NCI-H2227 treated with DMSO at 0.1 percent for 48 hours (cell line): ENCODE measurements around the gene TMEM178B.

Source experiments
- DNase-seq: peaks from one replicate; lab custom pipeline; 2025; lab: John Stamatoyannopoulos, UW

Gene TMEM178B

DNA sequence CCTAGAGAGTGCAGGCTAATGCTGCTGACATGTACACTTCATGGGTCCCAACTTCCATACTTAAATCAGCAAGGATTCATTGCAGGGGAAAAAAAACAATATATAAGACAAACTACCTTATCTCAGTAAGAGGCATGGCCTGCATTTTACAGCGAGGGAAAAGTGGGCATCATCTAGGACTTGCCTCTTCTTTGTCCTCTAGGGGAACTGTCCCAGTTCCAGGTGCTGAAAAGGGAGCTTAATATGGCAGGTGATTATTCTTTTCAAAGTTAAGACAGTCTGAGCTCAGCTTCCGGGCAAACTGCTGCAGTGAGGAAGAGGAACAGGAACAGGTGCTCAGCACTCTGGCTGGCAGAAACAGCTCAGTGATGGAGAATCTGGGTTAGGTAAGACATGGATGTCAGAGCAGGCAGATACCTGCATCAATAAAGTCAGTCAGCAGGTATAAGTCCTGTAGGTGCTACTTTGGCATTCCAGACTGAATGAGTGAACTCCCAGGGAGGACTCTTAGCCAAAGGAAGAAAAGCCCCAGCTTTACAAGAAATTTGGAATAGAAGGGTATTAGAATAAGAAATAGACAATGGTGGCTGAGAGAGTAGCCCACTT is 147.2 kb downstream of the TMEM178B start:
- DNase-seq, result no peak

DNA sequence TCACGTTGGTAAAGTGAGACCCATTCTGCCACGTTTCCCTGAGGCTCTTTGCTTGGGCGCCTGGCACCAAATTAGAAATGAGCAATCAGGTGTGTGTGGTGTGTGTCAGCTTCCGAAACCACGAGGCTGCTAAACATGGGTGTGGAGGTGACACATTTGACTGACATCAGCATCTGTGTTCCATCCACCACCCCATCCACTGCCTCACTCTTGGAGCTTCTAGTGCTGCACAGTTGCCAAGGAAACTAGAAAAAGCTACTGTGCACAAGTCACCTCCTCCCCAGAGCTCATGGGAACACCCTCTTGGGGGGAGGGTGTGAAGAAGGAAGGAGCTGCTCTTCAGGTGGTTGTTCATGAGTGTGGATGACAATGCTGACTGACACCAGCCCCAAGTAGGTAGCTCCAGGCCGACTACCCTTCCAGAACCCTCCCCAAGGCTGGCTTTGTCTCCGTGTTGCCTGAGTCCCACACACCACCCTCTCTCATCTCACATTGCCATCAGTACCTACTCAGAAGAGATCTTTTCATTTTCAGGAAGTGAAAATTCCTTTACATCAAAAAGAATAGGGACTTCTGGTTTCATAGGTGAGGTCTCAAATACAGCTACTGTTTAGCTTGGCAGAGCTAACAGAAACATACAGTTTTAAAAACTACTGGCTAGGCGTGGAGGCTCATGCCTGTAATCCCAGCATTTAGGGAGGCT is 152.2 kb downstream of the TMEM178B start:
- DNase-seq, result no peak

DNA sequence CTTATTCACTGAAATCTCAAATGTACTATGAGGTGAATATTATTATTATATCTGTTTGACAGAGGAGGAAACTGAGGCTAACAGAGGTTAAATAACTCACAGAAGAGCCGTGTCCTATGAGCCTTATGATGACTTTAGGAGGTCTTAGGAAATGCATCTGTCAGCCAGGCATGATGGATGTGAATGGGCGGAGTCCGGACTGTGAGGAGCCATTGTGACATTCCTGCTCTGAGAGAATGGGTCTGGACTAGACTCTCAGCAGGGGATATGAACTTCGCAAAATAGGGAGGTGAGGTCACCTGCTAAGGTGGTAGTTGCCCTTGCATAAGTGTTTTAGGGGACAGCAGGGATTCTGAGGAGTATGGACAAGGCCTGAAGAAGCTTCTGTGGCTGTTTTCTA is 153.6 kb downstream of the TMEM178B start:
- peak; percentile 57 for DNase-seq

DNA sequence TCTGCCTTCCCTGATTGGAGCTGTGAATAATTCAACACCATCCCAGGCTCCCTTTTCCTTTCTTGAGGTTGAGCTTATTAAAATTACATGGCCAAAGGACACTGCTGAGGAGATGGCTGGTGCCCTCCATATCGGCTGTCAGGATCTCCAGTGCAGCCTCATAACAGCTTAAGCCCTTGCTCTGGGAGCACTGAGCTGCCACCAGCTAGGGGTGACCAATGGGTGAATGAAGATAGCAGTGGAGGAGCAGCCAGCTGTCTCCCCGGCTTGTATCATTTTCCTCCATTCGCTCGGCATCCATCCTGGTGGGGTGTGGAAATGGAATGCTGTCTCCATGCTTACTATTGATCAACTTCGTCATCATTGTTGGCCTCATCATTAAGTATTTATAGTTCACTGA is 154.6 kb downstream of the TMEM178B start:
- DNase-seq, result no peak

DNA sequence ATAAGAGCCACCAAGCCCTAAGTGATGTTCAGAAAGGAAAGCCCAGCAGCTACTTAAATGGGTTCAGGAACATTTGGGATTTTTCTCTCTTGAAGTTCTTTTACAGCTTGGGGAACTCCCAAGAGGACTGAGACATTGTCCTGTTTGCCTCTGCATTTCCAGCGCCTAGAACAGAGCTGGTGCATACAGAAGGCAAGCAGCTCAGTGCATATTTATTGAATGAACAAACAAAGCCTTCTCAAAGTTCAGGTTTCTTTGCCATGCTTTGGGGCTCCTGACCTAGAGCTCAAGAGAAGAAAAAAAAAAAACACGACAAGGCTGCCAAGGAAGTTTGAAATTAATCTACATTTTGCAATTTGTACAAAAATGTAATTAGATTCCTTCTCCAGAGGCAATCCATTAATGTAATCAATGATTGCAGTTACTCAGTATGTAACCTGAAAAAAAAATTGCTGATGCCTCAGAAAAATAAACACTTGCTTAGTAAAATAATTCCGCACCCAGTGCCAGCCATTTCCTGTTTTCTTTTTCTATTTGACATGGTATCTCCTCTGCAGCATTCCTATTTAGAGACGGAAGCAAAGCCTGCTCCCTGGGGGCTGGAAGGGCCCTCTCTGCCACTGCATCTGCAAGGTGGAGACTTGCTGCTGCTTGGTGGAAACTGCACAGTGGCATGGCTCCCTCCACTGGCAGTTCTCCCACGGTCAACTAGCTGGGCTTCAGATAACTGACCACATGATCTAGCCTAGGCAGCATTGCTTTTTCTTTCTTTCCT is 157.3 kb downstream of the TMEM178B start:
- no peak for DNase-seq

DNA sequence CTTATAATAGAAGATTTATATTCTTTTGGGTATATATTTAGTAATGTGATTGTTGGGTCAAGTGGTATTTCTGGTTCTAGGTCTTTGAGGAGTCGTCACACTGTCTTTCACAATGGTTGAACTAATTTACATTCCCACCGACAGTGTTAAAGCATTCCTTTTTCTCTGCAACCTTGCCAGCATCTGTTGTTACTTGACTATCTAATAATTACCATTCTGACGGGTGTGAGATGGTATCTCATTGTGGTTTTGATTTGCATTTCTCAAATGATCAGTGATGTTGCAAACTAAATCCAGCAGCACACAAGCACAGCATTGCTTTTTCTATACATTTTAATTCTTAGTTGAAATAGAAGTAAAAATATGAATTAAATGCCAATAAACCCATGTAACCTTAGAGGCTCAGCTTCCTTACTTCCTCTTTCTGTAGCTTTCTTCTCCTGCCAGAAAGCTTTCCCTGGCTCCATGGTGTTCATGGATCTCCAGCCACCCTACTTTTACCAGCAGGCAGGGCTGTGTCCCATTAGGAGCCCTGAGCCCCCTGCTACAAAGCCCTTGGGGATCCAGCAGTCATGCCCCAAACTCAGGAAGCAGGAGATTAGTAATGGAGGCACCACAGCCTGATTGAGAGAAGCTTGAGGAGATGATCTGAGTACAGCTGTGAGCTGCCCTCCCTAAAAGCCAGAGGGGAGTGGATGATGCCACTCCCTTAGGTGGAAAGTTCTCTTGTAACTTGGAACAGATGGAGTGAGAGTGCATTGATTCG is 158.6 kb downstream of the TMEM178B start:
- no peak for DNase-seq

DNA sequence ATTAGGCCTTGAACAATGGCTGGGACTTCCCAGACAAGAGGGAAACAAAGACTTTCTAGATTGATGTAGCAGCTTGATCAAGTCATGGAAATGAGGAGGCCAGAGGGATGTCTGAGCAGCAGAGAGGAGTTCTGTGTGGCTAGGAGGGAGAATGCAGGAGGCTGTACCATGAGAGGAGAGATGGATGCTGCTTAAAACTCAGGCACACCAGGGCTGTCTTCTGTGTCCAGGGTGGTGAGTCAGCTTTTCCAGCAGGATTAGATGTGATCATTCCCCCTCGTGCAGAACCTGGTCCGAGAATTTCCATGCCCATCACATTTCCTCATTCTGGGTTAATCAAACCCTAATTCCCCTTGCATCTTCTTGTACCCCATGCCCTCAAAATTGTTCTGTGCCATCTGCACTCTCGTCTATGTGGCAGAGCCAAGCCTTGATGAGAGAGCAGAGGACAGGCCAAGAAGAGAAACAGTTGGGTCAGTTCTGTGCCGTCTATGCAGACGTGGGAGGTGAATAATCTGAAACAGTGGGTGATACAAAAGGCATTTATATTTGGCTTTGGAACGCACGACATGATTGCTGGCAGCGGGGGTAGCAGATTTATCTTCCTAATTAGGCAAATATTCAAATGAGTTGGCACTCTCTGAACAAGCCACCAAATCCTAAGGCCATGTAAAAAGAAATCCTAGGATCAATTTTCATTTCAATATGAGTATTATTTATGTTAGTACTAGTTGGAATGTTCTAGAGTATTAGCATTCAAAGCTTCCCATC is 160.7 kb downstream of the TMEM178B start:
- DNase-seq, result no peak

DNA sequence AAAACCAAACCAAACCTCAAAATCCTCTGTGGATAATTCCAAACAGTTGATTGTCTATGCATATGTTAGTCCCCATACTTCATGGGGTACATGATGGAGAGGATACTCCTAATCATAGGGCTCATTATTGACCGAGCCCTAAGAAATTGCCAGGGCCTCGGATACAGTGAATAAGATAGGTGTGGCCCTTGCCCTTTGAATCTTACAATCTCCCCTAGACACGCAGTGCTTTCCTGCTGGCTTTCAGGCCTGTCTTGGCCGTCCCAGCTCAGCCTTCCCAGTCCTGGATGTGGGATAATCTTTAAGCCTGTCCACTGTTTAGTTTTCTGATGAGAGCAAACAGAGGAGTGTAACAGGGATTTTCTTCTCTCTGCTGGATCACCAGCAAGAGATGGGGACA is 161.8 kb downstream of the TMEM178B start:
- DNase-seq, result no peak

DNA sequence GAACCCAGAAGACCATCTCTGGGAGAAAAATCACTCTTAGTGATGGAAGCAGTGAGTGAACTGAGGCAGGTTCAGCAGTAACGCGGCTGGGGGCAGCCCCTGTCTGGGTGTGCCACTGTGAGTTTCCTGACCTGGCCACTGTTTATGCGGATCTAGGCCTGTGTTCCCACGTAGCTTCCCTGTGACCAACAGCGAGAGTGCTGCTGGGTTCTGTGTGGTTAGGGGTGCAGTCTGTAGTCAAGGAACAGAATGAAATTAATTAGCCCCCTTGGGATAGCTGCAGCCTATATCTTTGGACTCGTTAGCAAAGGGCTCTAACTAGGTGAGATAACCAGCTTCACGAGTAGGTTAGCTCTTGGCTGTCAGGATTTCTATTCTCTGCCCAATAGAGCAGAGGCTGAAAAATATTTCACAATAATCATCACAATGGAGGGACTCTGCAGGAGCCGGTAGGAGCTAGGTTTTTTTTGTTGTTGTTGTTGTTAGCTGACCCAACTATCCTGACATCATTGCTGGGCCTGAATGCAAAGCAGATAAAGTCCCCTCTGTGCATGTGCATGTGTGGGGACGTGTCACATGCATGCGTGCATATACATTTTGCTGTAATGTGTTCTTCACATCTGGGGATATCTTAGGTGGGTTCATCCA is 164.9 kb downstream of the TMEM178B start:
- no peak for DNase-seq

DNA sequence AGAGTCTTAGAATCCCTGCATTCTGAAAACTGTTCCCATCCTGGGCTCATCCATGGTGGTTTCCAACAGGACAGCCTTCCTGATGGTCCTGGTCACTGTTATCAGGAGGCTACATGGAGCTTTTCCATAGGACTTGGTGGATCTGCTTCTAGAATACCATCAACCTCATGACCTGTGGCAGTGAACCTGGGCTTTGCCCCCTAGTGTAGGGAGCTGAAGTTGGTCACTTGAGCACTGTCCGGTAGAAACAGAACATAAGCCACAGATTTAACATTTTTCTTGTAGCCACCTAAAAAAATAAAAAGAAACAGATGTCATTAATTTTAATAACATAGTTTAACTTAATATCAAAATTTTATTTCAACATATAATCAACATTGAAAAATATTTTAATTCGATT is 165.8 kb downstream of the TMEM178B start:
- no peak for DNase-seq

DNA sequence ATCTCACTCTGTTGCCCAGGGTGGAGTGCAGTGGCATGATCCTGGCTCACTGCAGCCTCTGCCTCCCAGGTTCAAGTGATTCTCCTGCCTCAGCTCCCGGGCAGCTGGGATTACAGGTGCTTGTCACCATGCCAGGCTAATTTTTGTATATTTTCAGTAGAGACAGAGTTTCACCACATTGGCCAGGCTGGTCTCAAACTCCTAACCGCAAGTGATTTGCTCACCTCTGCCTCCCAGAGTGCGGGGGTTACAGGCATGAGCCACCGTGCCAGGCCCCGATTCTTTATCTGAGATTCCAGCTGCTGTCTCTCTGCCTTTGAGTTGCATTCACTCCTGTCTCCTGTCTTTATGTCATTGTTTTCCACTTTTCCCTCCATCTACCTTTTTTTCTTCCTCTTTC is 168.7 kb downstream of the TMEM178B start:
- no peak for DNase-seq

DNA sequence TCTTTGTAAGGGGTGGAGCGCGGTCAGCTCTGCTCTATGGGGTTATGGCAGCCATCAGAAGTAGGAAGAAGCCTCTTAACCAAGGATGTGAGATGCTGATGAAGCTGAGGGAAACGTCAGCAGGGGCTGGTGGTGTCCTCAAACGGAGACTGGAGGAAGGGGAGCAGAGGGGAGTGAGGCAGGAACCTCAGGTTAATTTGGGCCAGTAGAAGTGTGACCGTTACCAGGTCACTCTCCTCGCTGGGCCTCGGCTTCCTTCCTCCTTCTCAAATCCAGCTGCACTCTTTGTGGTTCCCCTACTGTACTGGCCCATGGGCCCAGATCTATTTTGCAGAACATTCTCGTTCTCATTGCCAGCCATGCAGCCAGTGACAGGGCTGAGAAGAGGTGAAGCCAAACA is 169.5 kb downstream of the TMEM178B start:
- DNase-seq, result no peak

DNA sequence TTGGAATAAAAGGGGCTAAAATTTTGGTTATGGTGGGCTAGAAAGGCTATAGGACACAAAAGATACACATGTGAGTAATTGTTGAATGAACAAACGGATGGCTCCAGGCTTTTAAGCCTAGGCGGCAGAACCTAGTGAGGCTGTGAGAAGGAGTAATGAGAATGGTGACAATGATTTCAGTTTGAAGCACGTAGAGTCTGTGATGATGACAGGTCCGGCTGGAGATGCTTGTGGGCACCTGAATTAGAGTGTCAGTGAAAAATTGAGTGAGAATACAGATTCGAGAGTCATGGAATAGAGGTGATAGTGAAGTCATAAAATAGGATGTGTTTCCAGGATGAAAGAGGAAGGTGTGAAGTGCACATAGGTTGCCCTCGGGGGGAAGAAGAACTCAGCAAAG is 170.6 kb downstream of the TMEM178B start:
- DNase-seq, result no peak

DNA sequence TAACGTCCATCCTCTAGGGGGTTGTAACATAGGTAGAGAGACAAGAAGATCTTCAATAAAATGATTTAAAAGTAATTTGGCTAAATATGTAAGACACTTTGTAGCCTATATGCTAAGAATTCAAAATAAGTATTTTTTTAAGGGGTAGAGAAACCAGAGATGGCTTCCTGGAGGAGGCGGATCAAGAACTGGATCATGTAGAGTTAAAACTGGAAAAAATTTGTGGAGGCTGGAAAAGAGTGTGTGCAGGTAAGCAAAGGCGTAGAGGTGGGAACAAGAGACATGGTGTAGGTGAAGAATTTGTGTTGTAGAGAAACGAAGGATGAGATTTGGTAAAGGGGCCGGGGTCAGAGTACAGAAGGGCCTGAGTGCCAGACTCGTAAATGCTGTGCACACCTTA is 172.6 kb downstream of the TMEM178B start:
- DNase-seq, result no peak

DNA sequence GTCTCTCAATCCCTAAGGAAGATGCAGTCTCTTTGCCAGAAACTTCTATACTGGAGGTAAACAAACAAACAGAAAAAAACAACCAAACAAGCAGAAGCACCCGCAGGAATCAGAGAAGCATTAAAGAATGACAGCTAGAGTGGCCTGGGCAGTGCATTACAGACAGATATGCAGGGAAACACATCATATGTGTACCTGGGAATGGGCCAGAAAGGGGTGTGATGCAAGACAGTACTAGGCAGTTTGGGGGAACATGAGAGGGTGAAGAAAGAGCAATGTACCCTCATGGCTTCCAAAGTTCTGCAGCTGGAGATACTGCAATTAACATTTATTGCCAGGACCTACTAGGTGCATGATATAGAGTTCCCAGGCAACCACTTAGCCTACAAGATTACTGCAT is 177.3 kb downstream of the TMEM178B start:
- DNase-seq, result no peak

DNA sequence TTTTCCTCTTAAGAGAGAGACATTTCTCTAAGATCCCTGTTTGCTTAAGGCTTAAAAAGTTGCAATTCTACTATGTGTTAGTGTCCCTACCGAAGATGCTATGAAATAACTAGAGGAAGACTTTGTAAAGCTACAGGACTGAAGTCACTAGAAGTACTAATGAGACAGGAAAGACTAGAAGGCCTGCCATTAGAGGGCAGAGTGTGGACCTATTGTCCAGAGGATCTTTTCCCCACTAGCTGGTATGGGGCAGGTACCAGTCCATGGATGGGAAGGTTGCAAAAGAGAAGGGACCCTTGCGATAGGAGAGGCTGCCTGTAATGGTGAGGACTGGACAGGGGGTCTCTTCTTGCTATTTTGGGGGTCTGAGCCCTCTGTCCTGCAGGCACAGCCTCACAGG is 178.1 kb downstream of the TMEM178B start:
- DNase-seq, result no peak

DNA sequence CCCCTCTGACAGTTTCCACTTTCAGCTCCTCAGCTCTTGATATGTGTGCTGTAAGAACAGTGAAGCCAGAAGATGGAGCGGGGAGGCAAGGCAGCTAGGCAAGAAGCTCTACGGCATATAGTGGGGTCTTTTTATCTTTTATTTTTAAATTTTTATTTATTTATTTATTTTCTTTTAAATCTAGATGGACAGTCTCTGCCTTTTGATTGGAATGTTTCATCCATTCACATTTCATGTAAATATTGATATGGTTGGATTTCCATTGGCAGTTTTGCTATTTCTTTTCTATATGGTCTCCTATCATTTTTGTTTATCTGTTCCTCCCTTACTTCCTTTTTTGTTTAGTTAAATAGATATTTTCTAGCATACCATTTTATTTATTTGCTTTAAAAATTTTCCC is 183.7 kb downstream of the TMEM178B start:
- no peak for DNase-seq

DNA sequence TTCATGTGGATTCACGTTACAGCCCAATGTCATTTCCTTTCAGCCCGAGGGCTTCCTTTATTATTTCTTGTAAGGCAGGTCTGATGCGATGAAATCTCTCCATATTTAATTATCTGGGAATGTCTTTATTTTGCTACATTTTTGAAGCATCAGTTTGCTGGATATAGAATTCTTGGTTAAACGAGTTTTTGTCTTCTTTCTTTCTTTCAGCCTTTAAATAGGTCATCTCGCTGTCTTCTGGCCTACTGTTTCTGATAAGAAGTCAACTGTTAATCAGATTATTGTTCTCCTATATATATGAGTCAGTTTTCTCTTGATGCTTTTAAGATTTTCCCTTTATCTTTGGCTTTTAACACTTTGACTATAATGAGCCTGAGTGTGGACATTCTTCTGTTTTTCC is 184.7 kb downstream of the TMEM178B start:
- DNase-seq, result no peak

DNA sequence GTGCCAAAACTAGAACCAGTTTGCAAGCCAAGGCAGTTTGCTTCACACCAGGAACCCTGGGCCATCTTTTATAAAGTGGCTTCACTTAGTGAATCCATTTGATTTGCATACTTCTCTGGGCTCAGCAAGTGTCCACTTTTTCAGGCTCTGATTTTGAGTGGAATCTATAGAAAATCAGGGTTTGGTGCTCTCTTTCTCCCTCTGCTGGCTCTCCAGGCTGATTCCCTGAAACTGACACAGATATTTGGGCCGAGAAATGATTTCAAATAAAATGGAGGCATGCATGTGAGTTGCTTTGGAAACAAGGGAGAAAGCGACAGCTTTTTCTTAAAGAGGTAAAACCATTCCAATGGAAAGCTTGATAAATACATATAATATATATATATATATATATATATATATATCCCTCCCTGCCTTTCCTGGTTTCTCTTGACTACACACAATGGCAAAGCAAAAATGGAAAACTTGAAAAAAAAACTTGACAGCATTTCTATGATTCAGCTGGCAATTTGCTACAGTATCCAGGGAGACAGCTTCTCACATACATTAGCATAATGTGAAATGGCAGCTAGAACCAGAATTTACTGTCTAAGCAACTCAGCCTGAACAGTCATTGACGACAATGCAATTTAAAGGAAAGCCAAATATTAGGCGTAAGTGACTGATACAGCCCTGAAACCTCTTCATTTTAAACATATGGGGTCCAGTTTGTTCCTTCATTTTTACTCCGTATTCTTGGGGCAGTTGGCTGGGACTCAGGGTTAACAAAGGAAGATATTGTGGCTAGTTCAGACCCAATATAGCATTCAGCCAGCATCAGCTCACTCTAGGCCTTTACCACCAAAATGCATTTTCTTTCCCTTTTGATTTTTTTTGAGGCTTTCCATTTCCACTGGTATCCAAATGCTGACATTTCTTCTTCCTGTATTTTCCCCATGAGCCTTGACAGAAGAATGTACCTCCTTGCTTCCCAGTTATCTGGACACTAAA is 188.5 kb downstream of the TMEM178B start:
- DNase-seq, result peak; percentile 56

DNA sequence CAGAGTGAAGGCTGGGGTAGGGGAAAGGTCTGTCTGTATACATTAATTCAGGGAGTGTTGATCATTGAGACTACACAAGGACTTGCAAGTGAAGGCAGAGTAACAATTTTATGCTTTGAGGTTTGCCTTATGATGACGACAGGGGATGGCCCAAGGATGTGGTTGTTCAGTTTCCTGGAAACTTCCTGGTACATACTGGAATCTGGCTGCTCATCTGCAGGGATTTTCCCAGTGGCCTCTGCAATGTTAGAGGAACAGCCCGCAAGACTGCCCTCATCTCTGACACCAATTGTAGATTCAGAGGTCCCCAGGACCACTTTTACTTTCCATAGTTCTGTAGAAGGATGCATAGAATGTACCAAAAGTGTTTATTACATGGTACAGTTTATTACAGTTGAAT is 189.6 kb downstream of the TMEM178B start:
- DNase-seq, result no peak
